Measurements from ENCODE around the gene NLRC4.
"Not testable (repeated sequence)": the region's sequence is repeated elsewhere in the genome, so short reads cannot be mapped to it uniquely, and the experiment has no call there.

NLRC4 gene

DNA sequence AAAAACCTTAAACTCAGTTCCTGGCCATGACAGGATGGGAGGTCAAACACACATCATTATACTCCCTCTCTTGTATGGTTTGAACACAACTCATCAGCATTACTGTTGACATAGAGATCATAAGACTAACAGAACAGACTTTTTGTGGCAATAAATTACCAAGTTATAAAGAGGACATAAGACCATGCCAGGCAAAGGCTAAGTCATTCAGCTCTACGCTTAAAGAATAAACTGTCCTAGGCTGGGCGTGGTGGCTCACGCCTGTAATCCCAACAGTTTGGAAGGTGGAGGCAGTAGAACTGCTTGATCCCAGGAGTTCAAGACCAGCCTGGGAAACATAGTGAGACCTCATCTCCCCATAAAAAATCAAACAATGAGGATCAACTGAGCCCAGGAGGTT, 16.4 kb downstream of the NLRC4 start:
- DNase-seq (ENCODE audit: low read depth, low spot score) = no peak

DNA sequence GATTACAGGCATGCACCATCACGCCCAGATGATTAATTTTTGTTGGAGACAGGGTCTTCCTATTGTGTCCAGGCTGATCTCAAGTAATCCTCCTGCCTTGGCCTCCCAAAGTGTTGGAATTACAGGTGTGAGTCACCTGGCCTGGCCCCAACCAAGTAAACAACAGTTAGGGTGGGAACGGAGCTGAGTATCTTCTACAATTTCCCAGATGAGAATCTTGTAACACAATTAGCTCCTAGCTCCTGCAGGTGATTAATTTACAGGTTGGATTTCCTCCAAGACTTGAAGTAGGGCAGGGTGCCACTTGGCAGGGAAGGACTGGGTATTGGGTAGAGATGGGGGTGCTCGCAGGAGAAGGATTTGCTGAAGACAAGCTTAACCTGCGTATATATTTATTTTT, 17.8 kb downstream of the NLRC4 start:
- no peak for DNase-seq (ENCODE audit: low read depth, low spot score)

DNA sequence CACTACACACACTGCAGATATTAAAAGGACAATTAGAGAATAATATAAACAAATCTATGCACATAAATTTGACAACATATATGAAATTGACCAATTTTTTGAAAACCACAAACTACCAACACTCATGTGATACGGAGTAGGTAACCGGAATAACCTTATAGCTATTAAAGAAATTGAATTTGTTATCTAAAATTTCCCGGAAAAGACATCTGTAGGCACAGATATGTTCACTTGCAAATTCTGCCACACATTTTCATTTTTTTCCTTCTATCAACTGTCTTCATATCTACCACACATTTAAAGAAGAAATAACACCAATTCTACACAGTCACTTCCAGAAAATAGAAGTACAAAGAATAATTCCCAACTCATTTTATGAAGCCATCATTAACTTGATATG, 22.4 kb downstream of the NLRC4 start:
- no peak for DNase-seq (ENCODE audit: low read depth, low spot score)

DNA sequence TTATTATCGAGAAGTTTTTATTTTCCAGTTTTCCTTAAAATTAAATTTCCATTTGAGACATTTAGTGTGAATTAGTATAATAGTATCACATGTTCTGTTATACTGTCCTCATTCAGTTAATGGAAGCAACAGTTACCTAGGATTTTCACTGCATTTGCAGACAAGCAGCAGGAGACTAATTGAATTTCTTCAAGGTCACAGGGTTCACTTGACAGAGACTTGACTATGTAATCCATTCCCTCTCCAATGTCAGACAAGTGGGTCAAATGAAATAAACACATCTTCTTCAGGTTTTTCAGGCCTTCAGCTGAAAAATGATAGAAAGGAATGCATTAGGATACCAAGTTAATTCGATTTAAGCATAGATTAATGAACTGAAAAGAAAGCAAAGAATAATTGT, 26.7 kb downstream of the NLRC4 start:
- no peak for DNase-seq (ENCODE audit: low read depth, low spot score)

DNA sequence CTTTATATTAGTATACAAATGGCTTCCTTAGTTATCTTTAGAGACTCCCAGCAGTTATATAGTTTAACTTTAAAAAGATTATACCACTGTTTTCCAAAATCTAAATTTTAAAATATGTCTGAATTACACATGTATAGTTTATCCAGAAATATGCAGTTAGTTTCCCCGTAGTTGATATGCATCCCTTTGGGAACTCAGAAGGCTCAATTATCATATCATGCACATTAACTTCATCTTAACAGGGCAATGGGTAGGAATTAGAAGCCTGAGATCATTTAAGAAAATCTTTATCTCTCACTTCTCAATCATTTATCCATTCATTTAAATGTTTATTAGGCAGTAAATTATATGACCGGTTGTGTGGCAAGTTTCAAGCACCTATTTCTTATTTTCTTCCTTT, 27.2 kb downstream of the NLRC4 start:
- DNase-seq (ENCODE audit: low read depth, low spot score) = no peak

DNA sequence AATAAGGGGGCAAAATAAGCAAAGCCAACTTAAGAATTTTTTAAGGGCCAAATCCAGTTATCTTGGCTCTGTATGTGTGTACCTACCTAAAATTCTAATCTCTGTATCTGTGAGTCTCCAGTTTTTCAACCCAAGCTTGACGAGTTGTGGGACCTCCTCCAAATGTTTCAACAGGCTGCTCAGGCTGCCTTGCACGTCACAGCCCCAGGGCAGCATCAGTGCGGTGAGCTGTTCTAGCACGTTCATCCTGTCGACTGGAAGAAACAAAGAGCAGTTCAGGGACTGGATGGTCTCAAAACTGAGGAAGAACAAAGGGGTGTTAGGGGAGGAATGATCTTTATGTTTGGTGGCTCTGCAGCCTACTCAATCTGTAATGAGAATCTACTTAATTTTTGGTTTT, 29.4 kb downstream of the NLRC4 start:
- no peak for DNase-seq (ENCODE audit: low read depth, low spot score)

DNA sequence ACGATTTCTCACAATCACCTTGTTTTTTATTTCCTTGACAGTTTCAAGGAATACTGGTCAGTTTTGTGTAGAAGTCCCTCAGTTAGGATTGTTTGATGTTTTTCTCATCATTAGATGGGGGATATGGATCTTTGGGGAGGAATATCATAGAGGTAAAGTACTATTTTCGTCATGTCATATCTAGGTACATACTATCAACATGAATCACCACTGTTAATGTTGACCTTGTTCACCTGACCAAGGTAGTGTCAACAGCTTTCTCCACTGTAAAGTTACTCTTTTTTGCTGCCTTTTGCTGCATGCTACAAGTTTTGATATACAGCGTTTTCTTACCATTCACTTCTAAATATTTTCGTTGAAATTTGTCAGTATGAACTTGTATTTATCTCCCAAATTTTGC, 32.7 kb downstream of the NLRC4 start:
- no peak for DNase-seq (ENCODE audit: low read depth, low spot score)

DNA sequence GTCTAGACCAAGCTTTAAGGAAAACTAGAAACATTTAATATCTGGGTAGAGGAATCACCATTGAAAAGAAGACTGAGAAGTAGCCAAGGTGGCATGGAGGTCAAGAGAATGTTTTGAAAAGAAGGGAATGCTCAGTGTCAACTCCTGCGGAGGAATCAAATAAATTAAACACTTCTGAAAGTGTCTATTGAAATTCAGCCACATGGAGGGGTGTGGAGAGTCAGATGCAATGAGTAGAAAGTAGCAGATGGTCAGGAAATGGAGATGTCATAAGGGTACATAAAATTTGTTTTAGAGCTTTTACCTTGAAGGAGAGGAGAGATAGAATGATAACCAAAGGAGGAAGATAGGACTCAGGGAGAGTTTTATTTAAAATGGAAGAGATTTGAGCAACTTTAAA, 35.1 kb downstream of the NLRC4 start:
- DNase-seq (ENCODE audit: low read depth, low spot score) = no peak

DNA sequence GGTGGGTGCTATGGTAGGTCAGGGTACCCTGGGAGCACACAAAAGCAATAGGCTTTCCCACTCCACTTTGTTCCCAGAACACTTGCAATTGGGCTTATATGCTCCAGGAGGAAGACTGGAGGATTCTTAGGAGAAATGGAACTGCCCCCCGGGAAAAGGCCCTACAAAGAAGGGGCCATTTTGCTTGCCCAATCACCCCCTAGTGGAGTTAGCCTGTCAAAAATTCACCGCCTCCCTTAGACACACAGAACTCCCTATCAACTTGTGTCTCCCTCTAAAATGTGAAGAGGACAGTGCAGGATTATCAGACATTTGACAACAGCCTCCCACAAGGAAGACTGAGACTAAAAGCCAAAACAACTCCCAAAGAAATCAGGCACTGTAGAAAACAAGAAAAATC, 36.5 kb downstream of the NLRC4 start:
- no peak for DNase-seq (ENCODE audit: low read depth, low spot score)

DNA sequence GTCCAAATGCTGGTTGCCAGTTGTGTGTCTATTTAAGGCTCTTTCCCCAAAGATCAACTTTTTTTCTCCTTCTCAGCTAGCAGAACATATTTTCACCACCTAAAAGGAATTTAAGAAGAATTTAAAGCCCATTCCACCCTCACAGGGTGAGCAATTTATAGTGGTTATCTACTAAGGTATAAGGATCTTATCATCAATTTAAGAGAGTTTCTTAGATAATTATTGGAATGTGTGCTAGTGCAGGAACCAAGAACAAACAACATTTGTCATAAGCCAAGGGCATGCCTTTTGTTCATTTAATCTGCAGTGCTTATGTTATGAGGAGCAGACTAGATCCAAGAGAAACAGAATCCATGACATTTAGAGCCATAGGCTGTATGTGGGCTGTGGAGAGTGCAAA, 37.2 kb downstream of the NLRC4 start:
- DNase-seq (ENCODE audit: low read depth, low spot score) = no peak

DNA sequence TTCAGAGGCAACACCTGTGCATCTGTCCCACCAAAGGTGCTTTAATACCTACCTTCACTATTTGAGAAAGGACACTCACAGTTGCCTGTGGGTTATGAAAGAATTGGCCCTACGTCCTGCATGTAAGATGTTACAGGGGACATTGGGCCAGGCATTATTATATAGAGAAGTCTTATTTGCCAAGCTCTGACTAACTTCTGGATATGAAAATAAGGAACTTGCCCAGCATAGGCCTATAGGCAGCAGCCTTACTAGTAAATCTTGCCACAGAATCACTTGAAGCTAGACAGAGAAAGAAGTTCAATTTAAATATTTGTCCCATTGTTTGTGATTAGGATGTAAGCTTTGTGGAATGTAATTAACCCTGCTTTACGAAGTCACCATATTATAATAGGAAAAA, 41.7 kb downstream of the NLRC4 start:
- no peak for DNase-seq (ENCODE audit: low read depth, low spot score)

DNA sequence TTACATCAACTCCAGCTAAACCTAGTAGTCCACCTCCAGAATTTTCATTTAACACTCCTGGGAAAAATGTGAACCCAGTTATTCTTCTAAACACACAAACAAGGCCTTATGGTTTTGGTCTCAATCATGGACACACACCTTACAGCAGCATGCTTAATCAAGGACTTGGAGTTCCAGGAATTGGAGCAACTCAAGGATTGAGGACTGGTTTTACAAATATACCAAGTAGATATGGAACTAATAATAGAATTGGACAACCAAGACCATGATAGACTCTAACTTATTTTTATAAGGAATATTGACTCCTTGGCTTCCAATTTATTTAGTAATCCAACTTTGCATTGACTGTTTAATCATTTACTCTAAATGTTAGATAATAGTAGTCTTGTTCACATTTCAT, 44.2 kb downstream of the NLRC4 start:
- DNase-seq (ENCODE audit: low read depth, low spot score) = no peak

DNA sequence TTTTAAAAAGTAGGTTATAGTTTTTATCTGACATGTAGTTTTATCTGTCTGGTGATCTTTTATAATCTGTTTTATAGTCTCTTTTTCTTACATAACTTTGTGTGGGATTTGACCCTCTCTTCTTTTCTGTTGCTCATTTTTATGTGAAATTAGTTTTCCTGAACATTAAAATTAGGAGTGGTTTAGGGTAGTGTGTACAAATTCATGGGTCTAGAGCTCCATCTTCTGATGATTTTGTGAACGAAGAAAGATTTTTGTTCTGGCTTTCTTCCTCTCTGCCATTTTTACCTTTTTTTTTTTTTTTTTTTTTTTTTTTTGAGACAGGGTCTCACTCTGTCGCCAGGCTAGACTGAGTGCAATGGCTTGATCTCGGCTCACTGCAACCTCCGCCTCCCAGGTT, 52.4 kb downstream of the NLRC4 start:
- no peak for DNase-seq (ENCODE audit: low read depth, low spot score)

DNA sequence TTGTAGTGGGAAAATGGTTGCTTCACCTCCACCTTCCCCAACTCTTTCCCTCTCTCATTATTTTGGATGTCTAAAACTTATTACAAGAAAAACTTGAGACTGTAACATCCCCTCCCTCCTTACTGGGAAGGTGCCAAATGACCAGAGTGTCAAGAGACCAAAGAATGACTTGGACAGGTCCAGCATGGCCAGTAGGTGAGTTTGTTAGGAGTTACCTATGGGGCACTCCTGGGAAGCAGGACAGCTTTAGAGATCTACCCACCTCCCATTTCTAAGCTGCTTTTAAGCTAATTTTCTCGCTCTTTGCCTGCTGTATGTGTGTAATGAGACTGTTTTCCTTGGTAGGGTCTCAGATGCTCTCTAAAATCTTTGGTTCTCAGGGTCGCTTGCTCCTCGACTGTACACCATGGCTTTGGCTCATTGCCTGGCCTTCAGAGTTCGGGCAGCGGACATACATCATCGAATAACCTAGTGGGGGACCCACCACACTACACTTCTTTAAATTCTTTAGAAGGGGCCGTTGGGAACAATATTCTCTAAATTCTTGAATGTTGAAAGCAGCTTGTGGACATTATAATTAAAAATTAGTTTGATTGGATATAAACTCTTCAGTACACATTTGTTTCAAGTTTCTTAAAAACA, 53.8 kb downstream of the NLRC4 start:
- DNase-seq (ENCODE audit: low read depth, low spot score) = no peak

DNA sequence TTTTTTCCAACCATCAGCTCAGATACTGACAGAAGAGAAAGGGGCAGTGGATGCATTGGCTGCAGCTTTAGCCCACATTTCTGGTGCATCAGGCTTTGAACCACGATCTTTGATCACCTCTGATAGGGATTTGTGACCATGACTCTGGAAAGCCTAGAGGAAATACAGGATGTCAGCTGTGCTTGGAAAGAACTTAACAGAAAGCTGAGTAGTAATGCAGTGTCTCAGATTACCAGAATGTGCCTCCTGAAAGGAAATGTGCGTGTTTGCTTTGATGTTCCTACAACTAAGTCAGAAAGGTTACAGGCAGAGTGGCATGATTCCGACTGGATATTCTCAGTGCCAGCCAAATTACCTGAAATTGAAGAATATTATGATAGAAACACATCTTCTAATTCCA, 61.3 kb downstream of the NLRC4 start:
- not testable (repeated sequence) for DNase-seq (ENCODE audit: low read depth, low spot score)

DNA sequence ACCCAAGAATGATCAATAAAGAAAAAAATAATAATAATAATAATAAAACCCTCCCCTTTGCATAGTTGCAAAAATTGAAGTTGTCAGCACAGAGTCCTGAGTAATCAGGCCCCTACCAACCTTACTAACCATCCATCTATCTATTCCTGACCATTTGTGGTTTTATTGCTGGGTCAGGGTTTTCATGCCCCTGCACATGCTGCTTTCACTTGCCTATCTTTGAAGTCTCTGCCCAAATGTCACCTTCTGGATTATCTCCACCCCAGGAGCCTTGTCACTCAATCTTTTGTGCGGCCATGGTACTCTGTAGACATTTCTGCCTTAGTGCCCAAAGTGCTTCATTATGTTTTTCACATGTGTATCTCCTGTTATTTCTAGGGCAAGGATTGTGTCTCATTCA, 63.9 kb downstream of the NLRC4 start:
- no peak for DNase-seq (ENCODE audit: low read depth, low spot score)

DNA sequence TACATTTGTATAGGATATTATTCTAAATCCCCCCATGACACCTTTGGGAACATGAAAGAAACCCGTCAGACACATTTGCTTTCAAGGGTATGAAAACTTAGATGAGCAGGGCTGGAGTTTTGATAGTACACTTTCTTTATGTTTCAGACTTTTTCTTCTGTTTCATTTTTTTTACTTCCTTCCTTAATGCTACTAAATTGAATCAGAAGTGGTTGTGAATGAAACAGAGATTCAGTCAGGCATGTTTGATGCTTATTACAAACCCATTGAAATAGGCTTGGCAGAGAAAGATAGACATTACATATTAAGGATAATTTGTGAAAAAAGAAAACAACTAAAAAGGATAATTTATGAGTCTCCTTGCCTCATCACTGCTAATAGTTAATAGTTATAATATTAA, 72.3 kb downstream of the NLRC4 start:
- DNase-seq (ENCODE audit: low read depth, low spot score) = no peak

DNA sequence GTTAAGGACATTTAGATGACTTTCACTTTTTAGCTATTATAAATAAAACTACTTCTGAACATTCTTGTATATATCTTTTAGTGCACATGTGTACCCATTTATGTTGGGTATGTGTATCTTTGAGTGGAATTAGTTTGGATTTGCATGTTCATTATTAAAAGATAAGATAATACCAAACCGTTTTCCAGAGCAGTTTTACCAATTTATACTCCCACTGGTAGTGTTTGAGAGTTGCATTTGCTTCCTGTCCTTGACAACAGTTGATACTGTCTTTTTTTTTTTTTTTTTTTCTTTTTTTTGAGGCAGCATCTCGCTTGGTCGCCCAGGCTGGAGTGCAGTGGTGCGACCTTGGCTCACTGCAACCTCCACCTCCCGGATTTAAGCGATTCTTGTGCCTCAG, 75.7 kb downstream of the NLRC4 start:
- no peak for DNase-seq (ENCODE audit: low read depth, low spot score)

DNA sequence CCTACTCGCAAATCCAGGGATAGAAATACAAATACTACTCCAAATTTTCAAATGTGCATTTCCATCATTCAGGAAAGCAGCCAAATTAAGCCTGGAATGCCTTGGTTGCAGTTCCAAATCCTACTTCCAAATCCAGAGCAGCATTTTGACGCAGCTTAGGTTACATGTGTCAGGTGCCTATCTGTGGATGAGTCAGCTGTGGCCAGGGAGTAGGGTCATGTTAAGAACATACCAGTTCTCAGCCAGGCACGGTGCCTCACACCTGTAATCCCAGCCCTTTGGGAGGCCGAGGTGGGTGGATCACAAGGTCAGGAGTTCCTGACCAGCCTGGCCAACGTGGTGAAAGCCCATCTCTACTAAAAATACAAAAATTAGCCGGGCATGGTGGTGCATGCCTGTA, 82.0 kb downstream of the NLRC4 start:
- no peak for DNase-seq (ENCODE audit: low read depth, low spot score)
